NCI-H748 treated with DMSO at 0.1 percent for 48 hours (cell line): ENCODE measurements around the gene MRPS10.

Source experiments
- DNase-seq: peaks from one replicate; lab custom pipeline; 2025; lab: John Stamatoyannopoulos, UW

Gene MRPS10

DNA sequence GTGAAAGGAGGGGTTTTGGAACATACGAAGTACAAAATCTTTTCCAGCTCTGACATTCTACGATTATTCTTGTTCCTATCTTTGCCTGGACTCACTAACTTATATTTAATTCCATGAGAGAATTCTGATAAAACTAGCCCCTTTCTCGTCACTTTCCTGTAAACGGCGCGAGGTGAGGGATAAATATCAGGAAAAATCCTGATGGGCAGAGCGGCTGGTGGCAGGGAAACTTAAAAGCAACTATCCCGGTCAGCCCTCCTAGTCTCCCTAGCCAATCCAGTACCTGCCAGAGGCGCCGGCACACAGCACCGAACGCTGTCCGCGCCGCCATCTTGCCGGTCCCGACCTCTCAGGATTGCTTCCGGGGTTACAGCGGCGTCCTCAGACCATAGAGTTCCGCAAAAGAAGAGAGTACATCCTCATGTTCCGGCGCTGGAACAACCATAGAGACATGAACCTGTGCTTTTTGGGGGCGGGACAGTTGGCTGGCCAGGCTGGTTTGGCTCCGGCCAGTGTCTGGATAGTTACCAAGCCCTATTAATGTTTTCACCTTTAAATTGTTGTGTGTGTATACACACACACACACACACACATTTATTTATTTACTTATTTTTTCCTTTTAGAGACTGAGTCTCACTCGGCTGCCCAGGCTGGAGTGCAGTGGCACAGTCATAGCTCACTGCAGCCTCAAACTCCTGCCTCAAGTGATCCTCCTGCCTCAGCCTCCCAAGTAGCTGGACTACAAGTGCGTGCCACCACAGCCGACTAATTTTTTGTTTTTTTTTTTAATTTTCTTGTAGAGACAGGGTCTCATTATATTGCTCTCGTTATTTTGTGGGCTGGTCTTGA, at the start of gene MRPS10:
Gene MRPS10 (minus strand): TSS at position 343 of the 849 bp plus-strand sequence. CDS start 12 bp downstream, at position 331.
- DNase-seq: peak; percentile 97

DNA sequence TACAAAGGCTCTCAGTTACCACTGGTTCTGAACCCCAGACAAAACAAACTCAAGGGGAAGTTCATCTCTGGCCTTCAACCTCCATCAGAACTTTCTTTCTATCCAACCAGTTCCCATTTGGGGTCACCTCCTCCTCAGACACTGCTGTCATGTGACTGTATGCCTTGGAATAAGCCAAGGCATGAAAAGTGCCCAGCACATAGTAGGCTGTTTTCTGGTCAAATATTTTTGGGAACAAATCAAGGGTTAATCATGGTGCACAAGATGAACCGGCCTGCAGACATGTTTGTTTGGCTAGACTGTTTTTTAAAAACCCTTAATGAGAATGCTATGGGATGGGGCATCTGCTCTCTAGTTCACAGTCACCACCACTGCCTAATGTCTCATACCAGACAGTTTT, 48.9 kb upstream of the MRPS10 start:
- DNase-seq: no peak

DNA sequence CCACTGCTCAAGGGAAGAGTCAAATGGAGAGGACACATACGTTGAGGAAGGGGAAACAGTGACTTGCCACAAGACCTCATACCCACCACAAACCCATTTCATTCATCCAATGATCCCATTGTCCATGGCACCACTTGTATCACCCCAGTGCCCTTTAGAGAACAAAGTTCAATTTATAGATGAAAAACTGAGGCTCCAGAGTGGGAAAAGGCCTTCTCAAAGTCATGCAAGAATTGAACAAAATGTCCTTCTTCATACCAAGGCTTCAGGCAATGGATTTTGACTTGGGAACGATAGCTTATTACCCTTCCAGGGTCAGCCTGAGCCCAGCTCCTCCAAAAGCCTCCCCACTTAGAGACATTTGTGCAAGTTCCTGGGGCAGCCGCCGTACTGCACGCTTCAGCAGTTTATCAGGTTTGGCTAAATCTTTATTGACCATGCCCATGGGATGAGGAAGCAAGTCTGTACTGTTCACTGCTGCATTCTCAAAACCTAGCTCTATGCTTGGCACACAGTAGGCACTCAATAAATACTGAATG, 47.3 kb upstream of the MRPS10 start:
- no peak for DNase-seq

DNA sequence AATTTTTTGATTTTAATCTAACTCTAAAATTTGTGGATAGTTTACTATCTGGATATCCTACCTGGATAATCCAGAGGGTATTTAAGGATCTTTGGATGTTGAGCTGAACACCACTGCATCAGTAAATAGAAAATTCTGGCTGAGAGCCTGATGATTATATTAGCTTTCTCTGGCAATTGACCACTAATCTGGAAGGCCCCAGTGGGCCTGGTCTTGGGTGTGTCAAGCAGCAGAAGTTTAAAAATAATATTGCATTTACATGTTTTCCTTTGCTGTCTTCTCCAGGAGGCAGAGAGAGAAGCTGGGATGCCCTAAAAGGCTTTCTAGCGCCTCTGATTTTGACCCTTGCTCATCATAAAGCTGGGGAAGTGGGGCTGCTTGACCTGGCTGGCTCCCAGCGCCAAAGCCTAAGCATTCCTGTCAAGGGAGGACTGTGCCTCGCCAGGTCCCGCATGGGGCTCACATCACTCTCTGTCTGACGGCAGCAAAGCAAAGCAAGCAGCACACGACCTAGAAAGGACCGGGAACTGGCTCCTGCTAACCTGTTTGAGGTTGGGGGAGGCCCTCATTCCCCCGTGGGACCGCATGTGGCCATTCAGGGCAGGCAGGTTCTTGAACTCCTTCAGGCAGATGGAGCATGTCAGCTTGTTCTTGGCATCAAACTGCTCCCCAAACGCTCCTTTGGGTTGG, 46.6 kb upstream of the MRPS10 start:
- no peak for DNase-seq

DNA sequence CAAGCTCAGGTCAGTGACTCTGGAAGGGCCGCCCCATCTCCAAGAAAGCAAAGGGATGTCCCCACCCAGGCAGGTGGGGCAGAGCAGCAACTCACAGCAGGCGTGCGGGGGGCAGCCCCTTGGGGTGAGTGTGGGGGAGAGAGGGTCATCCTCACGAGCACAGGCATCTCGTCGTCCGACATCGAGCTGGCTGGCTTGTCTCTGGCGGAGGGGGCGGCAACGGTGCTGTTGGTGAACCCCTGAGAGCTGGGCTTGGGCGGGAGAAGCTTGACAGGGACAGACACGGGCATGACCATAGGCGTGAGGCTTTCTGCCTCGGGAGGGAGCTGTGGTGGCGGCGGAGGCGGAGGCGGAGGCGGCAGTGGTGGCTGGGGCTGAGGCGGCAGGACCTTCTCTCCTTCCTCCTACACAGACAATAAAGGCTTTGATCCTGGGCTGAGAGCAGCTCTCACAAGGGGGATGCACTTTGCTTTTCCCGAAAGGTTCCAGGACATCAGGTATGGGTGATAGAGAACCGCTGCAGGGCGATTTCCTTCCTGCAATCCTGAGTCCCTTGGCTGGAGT, 45.6 kb upstream of the MRPS10 start:
- DNase-seq: no peak

DNA sequence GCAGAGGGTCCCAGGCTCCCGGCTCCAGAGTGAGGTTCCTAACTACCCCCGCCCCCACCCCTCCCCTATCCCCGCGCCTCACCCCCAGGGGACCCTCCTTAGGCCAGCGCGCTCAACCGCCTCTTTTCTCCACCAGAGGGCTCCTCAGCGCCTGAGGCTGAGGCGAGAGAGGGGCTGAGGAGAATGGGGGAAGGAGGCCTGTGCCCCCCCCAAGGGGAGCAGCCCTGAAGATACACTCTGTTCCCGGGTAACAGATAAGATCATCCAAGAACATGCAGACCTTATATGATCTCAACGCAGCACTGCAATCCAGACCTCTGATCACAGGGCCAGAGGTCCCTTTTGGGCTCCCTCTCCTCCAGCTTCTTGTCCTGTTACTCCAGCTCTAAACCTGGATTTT, 43.3 kb upstream of the MRPS10 start:
- DNase-seq: no peak

- no peak for DNase-seq
These were observed 42.8 kb upstream of the MRPS10 start for GRCh38 chr6:42260396-42260888.

- no peak for DNase-seq
These were observed 42.3 kb upstream of the MRPS10 start for GRCh38 chr6:42259841-42260395.

- no peak for DNase-seq
These were observed 41.6 kb upstream of the MRPS10 start for GRCh38 chr6:42259286-42259685.

GRCh38 chr6:42257614-42258013, 40.0 kb upstream of the MRPS10 start:
- DNase-seq: no peak

- no peak for DNase-seq
These were observed 39.4 kb upstream of the MRPS10 start for GRCh38 chr6:42257063-42257462.

DNA sequence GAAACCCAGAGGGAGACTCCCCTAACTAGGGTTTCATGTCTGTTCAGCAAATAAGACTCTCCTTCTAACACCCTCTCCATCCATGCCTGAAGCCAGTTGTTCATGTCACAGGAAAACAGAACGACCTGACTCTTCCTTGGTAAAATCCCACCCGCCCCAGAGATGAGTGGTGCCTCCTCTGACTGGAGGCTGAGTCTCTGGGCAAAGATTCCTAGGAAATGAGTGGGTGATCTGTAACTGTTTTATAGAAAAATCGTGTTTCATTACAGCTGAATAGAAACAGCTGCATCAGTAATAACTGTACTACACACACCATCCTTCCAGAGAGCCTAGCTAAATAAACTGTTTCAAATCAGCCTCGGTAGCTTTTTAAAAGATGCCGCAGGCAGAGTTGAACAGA, 37.4 kb upstream of the MRPS10 start:
- no peak for DNase-seq

DNA sequence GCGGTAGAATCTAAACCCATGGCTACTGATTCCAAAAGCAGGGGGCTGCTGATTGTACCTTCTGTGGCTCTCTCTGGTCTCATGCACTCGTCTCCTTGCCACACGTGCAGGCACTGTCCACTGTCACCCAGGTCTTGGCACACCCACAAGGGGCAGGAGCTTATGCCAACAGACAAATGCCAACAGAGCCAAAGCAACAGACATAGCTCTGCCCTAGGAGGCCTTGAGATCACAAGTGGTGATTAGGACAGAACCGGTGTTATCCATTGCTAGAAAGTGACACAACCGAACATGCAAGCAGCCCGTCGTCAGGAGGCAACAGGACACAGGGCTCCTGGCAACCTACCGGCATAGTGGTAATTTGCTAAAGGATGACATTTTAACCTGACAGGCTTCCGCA, 36.8 kb upstream of the MRPS10 start:
- no peak for DNase-seq

- DNase-seq: peak; percentile 81
These were observed 34.4 kb upstream of the MRPS10 start for GRCh38 chr6:42251911-42252637.

DNA sequence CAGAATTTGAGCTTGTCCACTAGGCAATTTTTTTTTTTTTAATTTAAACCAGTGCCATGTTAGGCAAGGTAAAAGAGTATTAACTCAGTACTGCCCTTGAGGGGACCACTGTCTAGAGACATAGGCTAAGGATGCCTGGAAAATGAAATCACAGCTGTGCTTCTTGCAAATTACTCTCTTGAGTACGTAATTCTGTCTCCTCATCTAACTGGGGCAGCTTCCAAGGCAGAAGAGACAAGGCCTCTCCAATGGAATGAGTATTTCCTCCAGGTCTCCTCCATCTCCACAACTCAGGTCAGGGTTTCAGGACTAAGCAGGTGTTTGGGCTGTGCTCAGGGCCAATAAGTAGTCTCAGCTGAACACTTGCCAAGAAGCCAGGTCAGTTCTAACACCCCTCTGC, 33.8 kb upstream of the MRPS10 start:
- no peak for DNase-seq

DNA sequence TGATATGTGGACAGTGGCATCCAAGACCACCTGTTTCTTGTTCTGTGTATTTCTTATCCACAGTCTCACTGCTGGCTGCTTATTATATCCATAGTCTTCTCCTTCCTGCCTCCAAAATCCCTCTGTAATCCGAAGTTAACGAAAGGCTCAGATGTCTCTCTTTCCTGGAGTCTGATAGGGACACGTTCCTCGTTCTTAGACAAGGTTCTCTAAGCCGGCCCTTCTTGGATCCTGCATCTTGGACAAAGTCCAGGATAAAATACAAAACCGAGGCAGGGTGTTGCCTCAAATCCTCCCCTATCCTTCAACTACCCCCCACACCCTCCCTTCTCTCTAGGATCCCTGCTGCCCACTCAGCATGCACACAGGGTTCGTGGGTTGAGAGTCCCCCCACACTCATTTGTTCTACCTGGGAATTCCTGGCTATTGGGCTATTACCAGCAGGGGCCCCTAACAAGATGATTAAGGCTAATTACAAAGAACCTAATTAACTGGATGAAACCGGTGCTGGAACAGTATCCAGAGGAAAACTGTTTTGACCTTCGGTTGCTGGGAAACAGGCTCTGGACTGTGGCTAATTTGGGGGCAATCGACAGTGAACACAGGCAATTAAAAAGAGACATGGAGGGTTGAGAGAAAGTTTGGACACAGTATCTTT, 32.7 kb upstream of the MRPS10 start:
- DNase-seq: peak; percentile 77

- DNase-seq: no peak
These were observed 31.6 kb upstream of the MRPS10 start for GRCh38 chr6:42249279-42249678.

DNA sequence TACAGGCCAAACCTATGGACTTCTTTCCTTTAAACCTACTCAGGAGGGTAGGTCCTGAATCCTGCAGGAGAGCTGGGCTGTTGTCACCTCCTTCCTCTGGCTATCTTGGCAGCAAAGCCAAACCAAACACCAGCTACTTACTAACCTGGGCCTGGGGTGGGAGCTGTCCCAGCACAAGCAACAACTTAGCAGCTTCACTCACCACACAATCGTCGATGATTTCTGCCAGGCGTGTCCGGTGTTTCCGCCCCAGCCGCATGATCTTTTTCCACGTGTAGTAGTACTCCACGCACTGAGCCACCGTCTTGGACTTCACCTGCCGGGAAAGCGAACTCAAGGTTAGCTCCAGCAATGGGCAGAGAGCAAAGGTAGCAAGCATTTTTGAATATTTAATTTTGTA, 25.4 kb upstream of the MRPS10 start:
- DNase-seq: no peak

DNA sequence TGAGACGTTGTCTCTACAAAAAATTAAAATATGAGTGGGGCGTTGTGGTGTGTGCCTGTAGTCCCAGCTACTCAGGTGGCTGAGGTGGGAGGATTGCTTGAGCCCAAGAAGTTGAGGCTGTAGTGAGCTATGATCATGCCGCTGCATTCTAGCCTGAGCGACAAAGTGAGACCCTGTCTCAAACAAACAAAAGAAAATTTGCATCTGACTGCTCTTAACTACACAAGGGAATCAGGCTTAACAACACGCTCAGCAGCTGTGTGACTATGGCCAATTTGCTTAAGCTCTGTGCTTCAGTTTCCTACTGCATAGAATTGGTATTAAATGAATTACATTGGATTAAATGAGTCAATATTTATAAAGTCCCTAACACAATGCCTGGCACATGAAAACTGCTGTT, 24.3 kb upstream of the MRPS10 start:
- no peak for DNase-seq

DNA sequence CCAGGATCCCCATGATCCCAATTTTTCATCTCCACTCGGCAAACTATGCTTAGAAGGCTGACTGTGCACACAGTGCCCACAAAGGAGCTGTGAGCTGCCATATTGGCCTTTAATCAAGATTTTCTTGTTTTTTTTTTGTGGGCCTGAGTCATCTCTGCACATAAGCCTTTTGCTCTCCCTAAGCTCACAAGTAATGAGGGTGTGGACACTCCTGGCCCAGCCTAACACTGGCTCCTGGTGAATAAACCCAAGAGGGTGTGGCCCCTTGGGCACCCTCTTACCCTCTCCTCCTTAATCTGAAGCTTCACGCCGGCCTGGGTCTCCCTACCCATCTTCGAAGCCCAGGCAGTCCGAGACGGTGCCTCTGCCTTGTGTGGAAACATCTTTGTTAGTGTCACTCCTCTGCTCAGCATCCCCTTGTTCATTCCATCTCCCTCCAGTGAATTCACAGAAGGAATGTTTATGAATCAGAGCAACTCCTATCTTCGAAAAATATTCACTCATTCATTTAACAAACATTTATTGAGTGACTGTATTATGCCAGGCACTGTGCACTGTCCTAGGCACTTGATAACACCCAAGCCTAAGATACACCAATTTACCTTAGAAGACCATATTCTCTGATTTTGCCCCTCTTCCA, 22.2 kb upstream of the MRPS10 start:
- DNase-seq: no peak

GRCh38 chr6:42239333-42239732, 21.7 kb upstream of the MRPS10 start:
- DNase-seq: no peak
